GM19239 (cell line): ENCODE results near the gene IGSF3.
"Not testable (repeated sequence)": the region's sequence is repeated elsewhere in the genome, so short reads cannot be mapped to it uniquely, and the experiment has no call there.

Experiments used
- DNase-seq: peaks from one replicate; pipeline ENCODE4 v3.0.0; 2011; ENCODE audit warnings: low spot score; ENCODE audit not compliant: insufficient read length
- FAIRE-seq: peaks from 2 replicates; lab custom pipeline; 2011; peaks lifted over from hg19 to GRCh38; lab: Jason Lieb, UNC

Gene IGSF3

DNA sequence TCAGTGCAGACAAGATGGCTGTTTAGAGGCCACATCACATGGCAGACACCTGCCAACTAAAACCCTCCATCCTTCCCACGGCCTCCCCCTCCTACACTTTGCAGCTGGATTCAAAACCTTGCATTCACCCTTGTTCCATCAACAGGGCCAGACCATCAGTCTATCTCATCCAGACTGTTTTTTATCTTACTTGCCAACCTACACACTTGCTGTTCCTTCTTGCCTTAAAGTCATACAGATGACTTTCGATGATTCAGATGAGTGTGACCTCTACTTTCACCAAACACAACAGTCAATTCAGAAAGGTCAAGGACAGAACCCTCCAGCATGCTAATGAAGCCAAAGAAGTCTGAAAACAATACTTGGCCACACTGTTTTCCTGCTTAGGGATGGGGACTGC is 29.9 kb downstream of the IGSF3 start:
- not testable (repeated sequence) for FAIRE-seq, DNase-seq

DNA sequence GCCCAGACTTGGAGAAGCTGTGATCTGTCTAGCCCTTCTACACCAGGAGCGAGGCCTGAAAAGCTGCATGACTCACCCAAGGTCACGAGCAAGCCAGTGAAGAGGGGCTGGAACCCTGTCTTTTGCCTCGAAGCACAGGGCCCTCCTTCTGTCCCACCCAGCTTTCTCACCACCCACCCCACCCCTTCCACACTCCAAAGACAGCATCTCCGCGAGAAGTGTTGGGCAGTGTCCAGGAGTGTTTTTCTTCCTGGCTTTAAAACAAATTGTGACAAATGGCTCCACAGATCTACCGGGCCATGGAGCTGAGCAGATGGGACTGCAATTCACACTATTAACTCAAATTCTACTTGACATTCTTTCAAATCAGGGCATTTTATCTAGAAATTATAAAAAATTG is 30.9 kb downstream of the IGSF3 start:
- not testable (repeated sequence) for FAIRE-seq, DNase-seq

DNA sequence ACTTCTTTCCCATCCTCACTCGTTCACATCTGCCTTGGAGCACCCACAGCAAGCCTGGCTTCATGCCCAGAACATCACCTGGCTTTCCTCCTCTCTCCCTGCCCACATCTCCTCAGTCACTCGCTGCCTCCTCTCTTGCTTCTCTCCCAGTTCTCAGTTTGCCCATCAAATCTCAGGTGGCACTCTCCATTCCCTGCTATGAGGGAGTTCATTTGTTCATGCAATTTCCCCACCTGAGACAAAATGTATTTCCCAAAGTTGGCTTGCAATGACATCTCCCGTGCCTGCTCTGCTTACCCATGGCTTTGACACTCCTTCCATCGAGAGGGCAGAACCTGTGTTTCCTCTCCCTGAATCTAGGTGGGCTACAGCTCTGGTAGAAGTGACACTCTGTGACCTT is 33.1 kb downstream of the IGSF3 start:
- not testable (repeated sequence) for FAIRE-seq, DNase-seq

DNA sequence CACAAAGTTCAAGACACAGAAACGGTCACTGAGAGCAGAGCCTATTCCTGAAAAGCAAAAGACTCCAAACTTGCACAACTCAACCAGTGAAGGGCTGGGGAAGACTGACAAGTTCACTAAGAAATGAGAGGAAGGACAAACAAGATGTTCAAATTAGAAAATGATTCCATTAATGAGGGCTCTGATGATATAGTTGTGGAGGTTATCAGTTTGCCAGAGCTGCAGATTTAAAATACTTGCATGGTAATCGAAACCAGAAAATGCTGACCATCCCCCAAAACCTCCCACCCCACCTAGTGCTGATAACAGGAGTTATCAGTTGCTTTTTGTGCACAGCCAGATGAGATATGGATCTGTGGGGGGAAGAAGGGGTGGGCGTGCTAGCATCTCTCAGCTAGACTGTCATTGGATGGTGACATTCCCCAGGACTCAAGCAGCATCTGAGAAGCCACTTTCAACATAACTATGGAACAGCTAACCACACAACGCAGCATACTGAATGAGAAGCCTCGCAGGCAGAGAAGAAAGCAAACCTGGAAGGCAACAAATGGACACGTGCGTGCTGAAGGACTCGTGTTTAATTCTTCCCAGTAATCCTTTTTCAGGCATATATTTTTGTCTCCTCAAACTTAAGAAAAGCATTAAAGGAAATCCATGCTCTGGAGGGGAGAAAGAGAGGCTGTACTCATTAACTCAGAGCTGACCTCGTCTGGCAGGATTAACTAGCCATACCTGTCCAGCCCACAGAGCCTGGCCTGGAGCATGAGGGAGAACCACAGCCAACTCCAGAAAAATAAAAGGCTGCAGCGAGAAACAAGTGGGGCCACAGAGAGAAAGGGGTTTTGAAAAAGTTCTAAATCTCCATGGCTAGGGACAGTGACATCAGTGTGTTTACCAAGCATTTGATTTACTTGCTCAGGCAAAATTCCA is 35.3 kb downstream of the IGSF3 start:
- not testable (repeated sequence) for FAIRE-seq, DNase-seq

DNA sequence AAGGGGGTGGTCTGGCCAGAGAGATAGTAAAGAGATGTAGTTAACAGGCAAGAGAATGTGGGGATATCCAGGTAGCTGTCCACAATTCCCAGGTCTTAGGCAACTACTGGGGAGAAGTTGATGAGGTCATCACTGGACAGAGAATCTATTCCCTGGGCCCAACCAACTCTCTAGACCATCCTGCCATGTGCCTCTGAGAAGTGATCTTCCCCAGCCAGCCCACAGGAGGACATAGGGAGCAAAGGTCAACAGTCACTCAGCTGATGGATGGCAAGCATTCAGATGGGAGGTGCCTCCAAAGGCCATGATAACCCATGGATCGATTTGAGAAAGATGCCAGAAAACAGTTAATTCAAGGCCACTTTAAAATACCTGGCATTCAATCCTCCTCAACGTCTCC is 36.0 kb downstream of the IGSF3 start:
- not testable (repeated sequence) for FAIRE-seq, DNase-seq

- DNase-seq, FAIRE-seq: not testable (repeated sequence)
Measured at GRCh38 chr1:116630057-116630456, 37.5 kb downstream of the IGSF3 start.

DNA sequence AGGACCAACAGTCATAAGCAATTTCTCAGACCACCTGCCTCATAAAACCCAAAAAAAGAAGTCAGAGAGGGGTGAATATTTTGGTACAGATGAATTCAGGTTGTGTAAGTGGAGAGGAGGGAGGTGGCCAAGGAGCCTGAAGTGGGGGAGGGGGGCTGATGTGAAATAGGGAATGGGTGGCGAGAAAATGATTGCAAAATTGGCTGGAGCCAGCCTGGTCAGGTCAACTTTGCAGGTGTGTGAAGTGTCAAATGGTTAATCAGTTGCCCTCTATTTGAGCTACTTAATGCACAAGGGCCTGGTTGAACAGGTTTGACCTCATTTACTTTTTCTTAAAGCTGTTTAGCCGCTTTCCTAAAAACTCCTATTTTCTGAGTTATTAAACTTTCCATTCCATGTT is 38.1 kb downstream of the IGSF3 start:
- not testable (repeated sequence) for FAIRE-seq, DNase-seq

DNA sequence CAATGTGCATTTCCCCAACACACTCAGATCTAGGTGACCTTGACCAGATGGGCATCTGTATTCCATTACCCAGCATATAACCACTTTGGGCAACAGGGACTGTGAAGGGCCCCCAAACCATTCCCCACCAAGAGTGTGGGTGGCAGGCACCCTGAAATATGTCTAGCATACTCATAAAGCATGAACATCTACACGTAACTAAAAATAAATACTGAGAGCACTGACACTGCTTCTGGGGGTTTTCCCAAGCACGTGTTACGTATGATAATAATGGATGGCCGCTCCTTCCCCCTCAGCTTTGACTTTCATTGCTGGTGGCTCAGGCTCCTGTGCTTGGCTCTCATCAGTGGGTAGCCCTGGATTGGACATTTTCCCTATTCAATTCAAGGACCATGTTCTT is 39.1 kb downstream of the IGSF3 start:
- no peak for FAIRE-seq
- DNase-seq: no peak

DNA sequence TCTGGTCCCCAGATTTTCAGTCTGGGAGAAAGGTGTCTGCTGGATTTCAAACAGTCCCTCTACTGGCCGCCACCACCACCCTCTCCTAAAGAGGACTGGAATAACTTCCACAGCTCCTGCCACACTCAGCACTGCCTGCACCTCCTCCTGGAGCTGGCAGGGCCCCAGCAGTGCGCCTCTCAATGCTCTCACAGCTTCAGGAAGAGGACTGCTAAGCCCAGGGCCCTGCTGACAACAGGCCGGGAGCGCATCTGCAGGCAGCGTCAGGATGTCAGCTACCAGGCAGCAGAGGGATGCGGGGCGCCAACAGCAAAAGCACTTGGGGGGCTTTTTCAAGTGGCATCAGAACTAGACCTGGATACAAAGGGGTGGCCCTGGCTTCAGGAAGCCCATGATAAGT is 40.2 kb downstream of the IGSF3 start:
- not testable (repeated sequence) for DNase-seq, FAIRE-seq

- DNase-seq, FAIRE-seq: not testable (repeated sequence)
Measured at GRCh38 chr1:116626915-116627314, 40.6 kb downstream of the IGSF3 start.

- not testable (repeated sequence) for FAIRE-seq, DNase-seq
Measured at GRCh38 chr1:116625155-116625554, 42.4 kb downstream of the IGSF3 start.

- FAIRE-seq (no peak), DNase-seq (no peak)
Measured at GRCh38 chr1:116624040-116624439, 43.5 kb downstream of the IGSF3 start.

GRCh38 chr1:116622496-116622895 is 45.0 kb downstream of the IGSF3 start:
- DNase-seq, FAIRE-seq: not testable (repeated sequence)

DNA sequence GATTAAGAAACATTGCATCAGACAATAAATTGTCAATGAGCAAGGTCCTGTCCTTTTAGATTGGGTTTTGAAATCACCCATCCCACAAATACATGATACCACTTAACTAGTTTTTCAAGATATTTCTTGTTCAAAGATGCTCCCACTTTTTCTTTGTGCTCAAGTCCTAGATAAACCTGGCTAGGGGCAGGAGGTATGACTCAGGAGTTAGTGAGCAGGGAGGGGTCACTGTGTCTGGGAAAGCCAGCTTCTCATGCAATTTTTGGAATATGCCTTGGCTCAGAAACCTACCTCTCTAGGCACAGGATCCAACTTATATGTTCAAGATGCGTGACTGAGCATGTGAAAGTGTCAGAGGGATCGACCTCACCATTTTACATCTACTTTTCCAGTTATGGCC is 45.8 kb downstream of the IGSF3 start:
- FAIRE-seq: not testable (repeated sequence)

DNA sequence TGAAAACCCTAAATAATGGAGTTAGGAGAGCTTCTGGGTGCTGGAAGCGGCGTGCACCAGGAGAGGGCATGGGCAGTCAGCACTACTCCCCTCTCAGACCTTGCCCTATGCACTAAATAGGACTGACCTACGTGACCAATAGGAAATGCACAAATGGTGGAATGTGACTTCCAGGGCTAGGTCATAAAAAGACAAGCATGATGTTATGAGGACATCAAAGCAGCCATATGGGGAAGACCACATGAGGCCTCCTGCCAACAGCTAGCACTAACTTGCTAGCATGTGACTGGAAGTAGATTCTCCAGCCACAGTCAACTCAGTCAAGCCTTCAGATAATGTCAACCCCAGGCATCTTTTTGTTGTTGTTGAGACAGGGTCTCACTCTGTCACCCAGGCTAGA is 47.1 kb downstream of the IGSF3 start:
- FAIRE-seq, DNase-seq: not testable (repeated sequence)

More for the DNA sequence above, 45.8 kb downstream of the IGSF3 start:
- not testable (repeated sequence) for DNase-seq

DNA sequence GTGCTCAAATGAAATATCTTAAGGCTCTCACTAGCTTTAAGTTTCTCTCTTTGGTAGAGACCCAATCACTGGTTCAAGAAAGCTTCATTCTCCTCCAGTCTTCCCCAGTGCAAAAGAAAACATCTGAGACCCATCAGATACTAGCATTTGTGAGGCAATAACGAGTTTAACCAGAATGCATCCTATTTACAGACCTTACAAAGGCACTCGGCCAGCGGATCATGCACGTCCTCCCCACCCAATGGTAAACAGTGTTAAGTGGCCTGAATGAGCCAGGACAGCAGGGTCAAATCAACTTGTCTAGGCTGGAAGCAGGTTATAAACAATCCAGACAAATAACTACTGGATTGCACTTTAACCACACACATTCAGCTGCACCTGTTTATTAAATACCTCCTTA is 48.4 kb downstream of the IGSF3 start:
- not testable (repeated sequence) for DNase-seq, FAIRE-seq

GRCh38 chr1:116617808-116618207 is 49.7 kb downstream of the IGSF3 start:
- FAIRE-seq, DNase-seq: not testable (repeated sequence)

DNA sequence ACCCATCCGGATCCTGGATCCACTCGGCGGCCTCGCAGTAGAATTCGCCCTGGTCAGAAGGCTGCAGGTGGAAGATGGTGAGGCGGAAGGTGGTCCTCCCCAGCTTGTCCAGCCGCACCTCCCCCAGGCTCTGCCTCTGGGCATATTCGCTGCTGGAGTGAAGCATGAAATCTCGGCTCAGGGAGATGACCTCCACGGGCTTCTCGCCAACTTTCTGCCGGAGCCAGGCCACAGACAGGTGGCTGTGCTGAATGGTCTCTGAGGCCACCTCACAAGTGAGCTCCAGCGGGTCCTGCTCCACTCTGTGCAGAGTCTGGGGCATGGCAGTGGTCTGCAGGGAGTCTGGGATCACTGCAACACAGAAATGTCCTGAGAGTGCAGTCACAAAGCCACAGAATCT is 53.7 kb downstream of the IGSF3 start:
- not testable (repeated sequence) for FAIRE-seq, DNase-seq

- DNase-seq: not testable (repeated sequence)
Measured at GRCh38 chr1:116609801-116610371, 57.6 kb downstream of the IGSF3 start.

DNA sequence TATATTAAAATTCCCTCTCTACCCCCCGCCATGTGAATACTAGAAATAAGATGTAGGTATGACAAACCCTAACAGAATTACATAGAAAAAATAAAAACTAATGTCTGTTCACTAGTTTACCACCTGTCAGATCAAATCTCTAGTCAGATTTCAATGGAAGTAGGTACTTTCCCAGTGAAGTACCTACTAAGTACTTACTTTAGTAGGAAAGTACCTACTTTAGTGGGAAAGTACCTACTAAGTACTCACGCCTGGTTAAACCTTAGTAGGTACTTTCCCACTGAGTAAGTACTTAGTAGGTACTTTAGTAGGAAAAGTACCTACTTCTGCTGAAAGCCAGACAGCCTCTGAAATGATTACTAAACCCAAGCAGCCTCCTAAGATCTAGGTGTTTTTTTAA is 58.7 kb downstream of the IGSF3 start:
- FAIRE-seq, DNase-seq: not testable (repeated sequence)

More at GRCh38 chr1:116609801-116610371, 57.6 kb downstream of the IGSF3 start:
- not testable (repeated sequence) for FAIRE-seq

DNA sequence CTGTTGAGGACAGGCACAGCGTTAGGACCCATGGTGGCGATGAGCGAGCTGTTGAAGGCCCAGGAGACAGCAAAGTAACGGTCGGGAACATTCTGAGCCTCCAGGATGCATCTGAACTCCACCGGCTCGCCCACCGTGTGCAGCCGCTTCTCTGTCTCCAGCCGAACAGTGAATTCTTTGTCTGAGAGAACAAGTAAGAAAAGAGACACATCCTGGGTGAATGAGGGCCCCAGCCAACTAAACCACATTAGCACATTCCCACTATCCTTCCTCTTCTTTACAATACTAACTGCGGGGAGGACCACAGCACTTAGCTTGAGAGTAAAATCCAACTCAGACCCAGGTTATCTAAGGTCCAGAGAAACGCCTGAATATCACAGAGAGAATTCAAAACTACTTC is 59.4 kb downstream of the IGSF3 start:
- not testable (repeated sequence) for DNase-seq, FAIRE-seq
